Activated CD4-positive, alpha-beta T cell treated with anti-CD3 and anti-CD28 coated beads, Interleukin-2, amount 10 ng/mL, durations not matched to agents 7 days and 5 days (primary cell): ENCODE data around the gene PDCD1. TPM values are rescaled to one million over a fixed set of nuclear protein-coding genes. Genes with fewer than 3 reads are reported as not detected.
"Not testable (repeated sequence)": the region's sequence is repeated elsewhere in the genome, so short reads cannot be mapped to it uniquely, and the experiment has no call there.

Experiments used
- CTCF ChIA-PET: fragments of 350-600 bp; sonication (Branson Sonifier 250); formaldehyde crosslinking; loops from one replicate; lab custom pipeline; 2021; ENCODE audit warnings: antibody characterized with exemption; lab: Charles Lee
- POLR2A ChIA-PET: fragments of 350-600 bp; sonication (Branson Sonifier 250); formaldehyde crosslinking; loops from one replicate; lab custom pipeline; 2021; ENCODE audit warnings: antibody characterized with exemption; lab: Charles Lee
- DNase-seq: peaks from one replicate; pipeline ENCODE4 v3.0.0-alpha.2; 2020
- H3K27ac Mint-ChIP-seq: one replicate; pipeline ENCODE4 v1.8.0; 2021; ENCODE audit warnings: mild to moderate bottlenecking, moderate library complexity, mixed read lengths
- H3K27me3 Mint-ChIP-seq: one replicate; pipeline ENCODE4 v1.8.0; 2021; ENCODE audit warnings: mixed read lengths
- H3K36me3 Mint-ChIP-seq: one replicate; pipeline ENCODE4 v1.8.0; 2021; ENCODE audit warnings: low read depth, mixed read lengths
- H3K4me1 Mint-ChIP-seq: one replicate; pipeline ENCODE4 v1.8.0; 2021; ENCODE audit warnings: mixed read lengths
- H3K4me3 Mint-ChIP-seq: one replicate; pipeline ENCODE4 v1.8.0; 2021; ENCODE audit warnings: mild to moderate bottlenecking, moderate library complexity, mixed read lengths
- H3K9me3 Mint-ChIP-seq: one replicate; pipeline ENCODE4 v1.8.0; 2021; ENCODE audit warnings: mixed read lengths
- total RNA-seq, 2 experiments: library from RNA; stranded (reverse); gene quantifications; one replicate each; pipeline ENCODE4 v1.2.3, GENCODE V29; 2021

The PDCD1 gene
- total RNA-seq, 2 experiments from 2014 or later: 4.7 to 4.9 TPM

- ChIA-PET POLR2A (no interaction called here), CTCF (interaction anchor here (1.0 kb wide), 1 partner anchor 73 kb away, joined by 4 read pairs; no protein-coding TSS in a partner anchor)
- H3K36me3 Mint-ChIP-seq: no peaks in the 10 kb centered on the region
- no peak for DNase-seq
- peaks cover 3% of the 10 kb centered on the region for H3K27me3 Mint-ChIP-seq
- H3K27ac Mint-ChIP-seq: no peak overlapping the region
- H3K4me3 Mint-ChIP-seq: no peak overlapping the region
- peaks cover 3% of the 10 kb centered on the region for H3K4me1 Mint-ChIP-seq
- H3K9me3 Mint-ChIP-seq: no peaks in the 10 kb centered on the region
Measured at GRCh38 chr2:241810307-241811200, 48.1 kb downstream of the PDCD1 start.

GRCh38 chr2:241809383-241810306 lies 49.0 kb downstream of the PDCD1 start:
- H3K4me1 Mint-ChIP-seq: peaks cover 6% of the 10 kb centered on the region
- CTCF ChIA-PET: interaction anchor here (1.0 kb wide), 1 partner anchor 72 kb away, joined by 4 read pairs; no protein-coding TSS in a partner anchor
- H3K4me3 Mint-ChIP-seq: no peak overlapping the region
- DNase-seq: no peak
- no peaks in the 10 kb centered on the region for H3K36me3 Mint-ChIP-seq
- no peaks in the 10 kb centered on the region for H3K9me3 Mint-ChIP-seq
- H3K27me3 Mint-ChIP-seq: peaks cover 6% of the 10 kb centered on the region
- H3K27ac Mint-ChIP-seq: no peak overlapping the region
- POLR2A ChIA-PET: no interaction called here

DNA sequence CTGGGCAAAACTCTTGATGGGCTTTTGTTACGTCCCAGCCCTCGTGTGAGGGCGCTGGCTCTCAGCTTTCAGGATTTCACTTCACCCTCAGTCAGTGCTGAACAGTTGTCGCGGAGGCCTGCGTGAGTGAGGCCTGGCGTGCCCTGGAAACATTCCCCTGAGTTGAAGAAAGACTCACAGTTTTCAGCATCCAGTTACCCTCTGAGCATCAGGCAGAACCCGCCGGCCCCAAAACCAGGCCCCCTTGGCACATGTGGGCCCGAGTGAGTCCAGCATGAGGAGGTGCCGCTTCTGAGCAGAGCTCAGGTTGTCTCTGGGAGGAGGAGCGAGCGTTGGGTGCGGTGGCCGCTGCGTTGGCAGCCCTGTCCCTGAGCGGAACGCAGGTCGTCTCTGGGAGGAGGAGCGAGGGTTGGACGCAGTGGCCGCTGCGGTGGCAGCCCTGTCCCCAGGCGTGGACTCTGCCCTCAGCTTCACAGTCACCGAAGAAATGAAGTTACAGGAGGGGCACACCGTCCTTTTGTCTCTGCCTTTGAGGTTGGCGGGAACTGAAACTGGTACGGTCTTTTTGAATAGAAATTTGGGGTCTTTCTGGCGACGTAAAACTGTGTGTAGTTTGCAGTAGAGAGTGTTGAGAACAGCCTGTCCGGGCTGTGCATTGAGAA lies 49.8 kb downstream of the PDCD1 start, which contains the start of gene NEU4:
NEU4 (plus strand) TSS at position 473 of the 662 bp plus-strand sequence. CDS start 5,292 bp downstream, outside the sequence.
- Mint-ChIP-seq H3K27ac (no peak within 1 kb of the TSS), H3K4me1 (peaks cover 7% of the 10 kb centered on the region), H3K4me3 (no peak within 1 kb of the TSS), H3K27me3 (peaks cover 7% of the 10 kb centered on the region), H3K36me3 (no peaks in the 10 kb centered on the region), H3K9me3 (no peaks in the 10 kb centered on the region)
- no peak for DNase-seq
- ChIA-PET CTCF (interaction anchor here (1.3 kb wide), 1 partner anchor 37 kb away, joined by 3 read pairs; no protein-coding TSS in a partner anchor), POLR2A (no interaction called here)

DNA sequence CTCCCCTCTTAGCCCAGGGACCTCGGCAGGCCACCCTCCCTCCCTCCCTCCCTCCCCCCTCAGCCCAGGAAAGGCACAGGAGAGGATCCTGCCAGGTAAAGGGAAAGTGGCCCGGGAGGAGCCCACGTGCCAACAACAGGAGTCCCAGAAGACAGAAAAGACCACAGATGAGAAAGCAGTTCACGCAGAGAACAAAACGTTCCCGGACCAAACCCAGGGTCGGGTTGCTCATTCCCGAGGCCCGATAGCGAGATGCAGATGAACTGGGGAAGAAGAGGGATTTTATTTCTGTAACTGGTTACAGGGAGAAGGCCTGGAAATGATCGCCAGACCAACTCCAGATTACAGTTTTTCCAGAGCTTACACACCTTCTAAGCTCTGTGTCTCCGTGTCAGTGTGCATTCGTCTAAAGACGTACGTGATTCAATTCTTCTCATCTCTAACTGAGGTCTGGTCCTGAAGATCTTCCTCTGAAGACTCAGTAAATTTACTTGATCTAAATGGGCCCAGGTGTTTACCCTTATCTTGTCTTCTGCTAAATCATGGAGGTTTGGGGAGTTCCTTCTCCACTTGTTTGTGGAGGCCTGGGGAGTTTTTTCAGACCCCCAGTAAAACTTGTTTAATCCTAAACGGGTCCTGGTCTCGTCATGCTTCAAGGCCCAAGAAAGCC lies 50.5 kb downstream of the PDCD1 start:
- no peaks in the 10 kb centered on the region for H3K36me3 Mint-ChIP-seq
- ChIA-PET CTCF (interaction anchor here (1.3 kb wide), 1 partner anchor 36 kb away, joined by 3 read pairs; no protein-coding TSS in a partner anchor), POLR2A (no interaction called here)
- H3K4me3 Mint-ChIP-seq: no peak overlapping the region
- no peak overlapping the region for H3K27ac Mint-ChIP-seq
- H3K9me3 Mint-ChIP-seq: no peaks in the 10 kb centered on the region
- peaks cover 10% of the 10 kb centered on the region for H3K27me3 Mint-ChIP-seq
- peaks cover 9% of the 10 kb centered on the region for H3K4me1 Mint-ChIP-seq
- no peak for DNase-seq

DNA sequence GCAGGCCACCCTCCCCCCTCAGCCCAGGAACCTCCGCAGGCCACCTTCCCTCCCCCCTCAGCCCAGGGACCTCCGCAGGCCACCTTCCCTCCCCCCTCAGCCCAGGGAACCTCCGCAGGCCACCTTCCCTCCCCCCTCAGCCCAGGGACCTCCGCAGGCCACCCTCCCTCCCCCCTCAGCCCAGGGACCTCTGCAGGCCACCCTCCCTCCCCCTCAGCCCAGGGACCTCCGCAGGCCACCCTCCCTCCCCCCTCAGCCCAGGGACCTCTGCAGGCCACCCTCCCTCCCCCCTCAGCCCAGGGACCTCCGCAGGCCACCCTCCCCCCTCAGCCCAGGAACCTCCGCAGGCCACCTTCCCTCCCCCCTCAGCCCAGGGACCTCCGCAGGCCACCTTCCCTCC lies 52.5 kb downstream of the PDCD1 start:
- CTCF ChIA-PET, DNase-seq, H3K4me3 Mint-ChIP-seq, H3K9me3 Mint-ChIP-seq, POLR2A ChIA-PET, H3K36me3 Mint-ChIP-seq, H3K4me1 Mint-ChIP-seq, H3K27ac Mint-ChIP-seq: not testable (repeated sequence)
- H3K27me3 Mint-ChIP-seq: peaks cover 10% of the 10 kb centered on the region

DNA sequence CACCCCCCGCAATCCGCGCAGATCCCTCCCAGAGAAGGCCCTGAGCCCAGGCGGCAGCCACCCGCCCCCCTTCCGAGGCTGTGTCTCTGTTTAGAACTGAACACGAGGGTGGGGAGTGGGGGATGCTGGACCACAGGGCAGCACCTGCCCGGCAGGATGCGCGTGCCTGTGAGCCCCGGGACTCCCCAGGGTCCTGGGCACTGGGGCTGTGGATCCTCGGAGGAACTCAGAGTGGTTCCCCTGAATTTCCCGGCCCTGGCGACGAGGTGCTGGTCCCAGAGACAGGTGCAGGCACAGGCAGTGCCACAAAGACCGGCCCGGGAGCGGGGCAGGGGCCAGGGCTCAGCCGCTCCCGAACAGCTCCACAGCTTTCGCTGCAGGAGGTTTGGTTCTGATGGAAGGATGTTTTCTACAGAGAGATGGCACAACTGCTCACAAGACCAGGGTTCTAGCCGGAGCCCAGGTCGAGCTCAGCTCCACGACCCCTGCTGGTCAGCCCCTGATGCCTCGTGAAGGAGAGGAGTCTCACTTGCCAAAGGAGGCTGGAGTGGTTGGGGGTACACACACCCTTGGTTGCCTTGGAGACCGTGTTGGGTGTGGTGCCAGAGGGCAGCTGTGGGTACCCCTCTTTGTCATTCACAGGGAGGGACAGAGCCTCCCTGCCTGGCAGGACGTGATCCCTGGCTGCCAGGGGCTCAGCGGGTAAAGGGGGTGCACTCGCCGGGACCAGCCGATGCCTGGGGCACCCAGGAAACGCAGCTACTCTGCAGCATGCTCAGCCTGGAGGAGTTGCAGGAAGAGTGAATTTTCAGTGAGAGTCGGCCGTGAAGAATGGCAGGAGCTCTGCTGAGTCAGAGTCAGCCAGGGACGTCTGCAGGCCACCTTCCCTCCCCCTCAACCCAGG lies 54.1 kb downstream of the PDCD1 start:
- Mint-ChIP-seq H3K27me3 (peaks cover 10% of the 10 kb centered on the region), H3K4me1 (peaks cover 9% of the 10 kb centered on the region), H3K9me3 (no peaks in the 10 kb centered on the region), H3K36me3 (no peaks in the 10 kb centered on the region), H3K27ac (no peak overlapping the region), H3K4me3 (no peak overlapping the region)
- ChIA-PET POLR2A (no interaction called here), CTCF (interaction anchor here (1.1 to 1.6 kb wide), 6 partner anchors 9 to 55 kb away, joined by 3 to 7 read pairs (median 4); no protein-coding TSS in a partner anchor)
- no peak for DNase-seq

- Mint-ChIP-seq H3K4me1 (peaks cover 9% of the 10 kb centered on the region), H3K27me3 (peaks cover 10% of the 10 kb centered on the region), H3K4me3 (peak overlapping the region; percentile 48), H3K9me3 (no peaks in the 10 kb centered on the region), H3K27ac (peak overlapping the region; percentile 60), H3K36me3 (no peaks in the 10 kb centered on the region)
- DNase-seq: peak; percentile 40
- POLR2A ChIA-PET: no interaction called here
- CTCF ChIA-PET: interaction anchor here (0.5 to 1.6 kb wide), 7 partner anchors 9 to 427 kb away, joined by 3 to 7 read pairs (median 3); no protein-coding TSS in a partner anchor
Measured at GRCh38 chr2:241803387-241804325, 55.0 kb downstream of the PDCD1 start.

GRCh38 chr2:241802421-241803318 lies 56.0 kb downstream of the PDCD1 start:
- H3K4me1 Mint-ChIP-seq: peaks cover 9% of the 10 kb centered on the region
- ChIA-PET CTCF (no interaction called here), POLR2A (no interaction called here)
- no peak overlapping the region for H3K27ac Mint-ChIP-seq
- no peak for DNase-seq
- H3K36me3 Mint-ChIP-seq: no peaks in the 10 kb centered on the region
- H3K9me3 Mint-ChIP-seq: no peaks in the 10 kb centered on the region
- H3K4me3 Mint-ChIP-seq: no peak overlapping the region
- H3K27me3 Mint-ChIP-seq: peaks cover 7% of the 10 kb centered on the region

- DNase-seq: no peak
- POLR2A ChIA-PET: no interaction called here
Measured at GRCh38 chr2:241801611-241802420, 56.9 kb downstream of the PDCD1 start.

More at GRCh38 chr2:241801611-241802420, 56.9 kb downstream of the PDCD1 start:
- no peak overlapping the region for H3K27ac Mint-ChIP-seq
- H3K4me3 Mint-ChIP-seq: no peak overlapping the region
- H3K4me1 Mint-ChIP-seq: peaks cover 9% of the 10 kb centered on the region
- H3K36me3 Mint-ChIP-seq: no peaks in the 10 kb centered on the region
- H3K9me3 Mint-ChIP-seq: no peaks in the 10 kb centered on the region
- CTCF ChIA-PET: no interaction called here
- peaks cover 7% of the 10 kb centered on the region for H3K27me3 Mint-ChIP-seq
